Lower lobe of right lung (tissue), 2 donors: ENCODE data around the gene C1D. TPM values are rescaled to one million over a fixed set of nuclear protein-coding genes. Genes with fewer than 3 reads are reported as not detected.
A peak's percentile ranks its signal among the peaks of the same experiment; 100 is the strongest.
"Not testable (repeated sequence)": the region's sequence is repeated elsewhere in the genome, so short reads cannot be mapped to it uniquely, and the experiment has no call there.

Source experiments
- ATAC-seq, 2 donors: fragments of 200-7000 bp; cut with Tn5 transposase; one replicate each; pipeline ENCODE4 v1.9.1; 2020 to 2022; ENCODE audit warnings: mild to moderate bottlenecking in 2 of 2, moderate library complexity in 2 of 2
- DNase-seq: peaks from one replicate; pipeline ENCODE4 v3.0.0-alpha.2; 2020
- H3K27ac ChIP-seq: fragments of 200-600 bp; one replicate; pipeline ENCODE4 v1.8.0; 2022
- H3K27me3 ChIP-seq: fragments of 200-600 bp; one replicate; pipeline ENCODE4 v1.8.0; 2022; ENCODE audit warnings: low read depth
- H3K36me3 ChIP-seq: fragments of 200-600 bp; one replicate; pipeline ENCODE4 v1.8.0; 2022; ENCODE audit warnings: mild to moderate bottlenecking
- H3K4me1 ChIP-seq: fragments of 200-600 bp; one replicate; pipeline ENCODE4 v1.8.0; 2022
- H3K4me3 ChIP-seq: fragments of 200-600 bp; one replicate; pipeline ENCODE4 v1.8.0; 2022; ENCODE audit warnings: mild to moderate bottlenecking
- H3K9me3 ChIP-seq: fragments of 200-600 bp; one replicate; pipeline ENCODE4 v1.8.0; 2022
- intact Hi-C: fragments of 100-400 bp; cut with DNase I; formaldehyde crosslinking; loops from one replicate; pipeline ENCODE4 v1.11.0; 2022
- total RNA-seq: library from RNA; stranded (reverse); fragmentation: NEBNext Ultra II Directional; extraction: Animal tissue kit (Norgen Biotek cat#: 25700); gene quantifications from one replicate; pipeline ENCODE4 v1.2.1, GENCODE V29; 2021
- TF ChIP-seq, protein P1 (sequence below): fragments of 200-600 bp; IDR thresholded peaks from one replicate; pipeline ENCODE4 v1.8.0; 2022; ENCODE audit warnings: antibody characterized with exemption, mild to moderate bottlenecking
- donor health status: DM: no; HTN: yes; CAD: no; lungs with severe emphysema.

Gene C1D
- total RNA-seq, 1 donor from 2014 or later, result 21.5 TPM

DNA sequence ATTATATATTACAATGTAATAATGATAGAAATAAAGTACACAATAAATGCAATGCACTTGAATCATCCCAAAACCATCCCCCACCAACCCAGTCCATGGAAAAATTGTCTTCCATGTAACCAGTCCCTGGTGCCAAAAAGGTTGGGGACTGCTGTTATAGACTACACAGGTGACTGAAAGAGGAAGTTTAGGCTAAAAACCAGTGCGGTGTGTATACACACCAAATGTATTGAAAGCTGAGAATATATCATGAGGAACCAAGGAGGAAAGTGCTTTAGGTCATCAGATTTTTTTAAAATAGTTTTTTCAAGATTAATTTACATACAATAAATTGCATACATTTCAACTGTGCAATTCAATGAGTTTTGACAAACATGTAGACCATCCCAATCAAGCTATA is 20.5 kb upstream of the C1D start:
- intact Hi-C loops, result no loop called here
- H3K27me3 ChIP-seq, result no peaks in the 10 kb centered on the region
- no peak overlapping the region for H3K27ac ChIP-seq
- no peaks in the 10 kb centered on the region for H3K9me3 ChIP-seq
- DNase-seq (no peak), ATAC-seq (no peak)
- TF ChIP-seq, protein P1, sequence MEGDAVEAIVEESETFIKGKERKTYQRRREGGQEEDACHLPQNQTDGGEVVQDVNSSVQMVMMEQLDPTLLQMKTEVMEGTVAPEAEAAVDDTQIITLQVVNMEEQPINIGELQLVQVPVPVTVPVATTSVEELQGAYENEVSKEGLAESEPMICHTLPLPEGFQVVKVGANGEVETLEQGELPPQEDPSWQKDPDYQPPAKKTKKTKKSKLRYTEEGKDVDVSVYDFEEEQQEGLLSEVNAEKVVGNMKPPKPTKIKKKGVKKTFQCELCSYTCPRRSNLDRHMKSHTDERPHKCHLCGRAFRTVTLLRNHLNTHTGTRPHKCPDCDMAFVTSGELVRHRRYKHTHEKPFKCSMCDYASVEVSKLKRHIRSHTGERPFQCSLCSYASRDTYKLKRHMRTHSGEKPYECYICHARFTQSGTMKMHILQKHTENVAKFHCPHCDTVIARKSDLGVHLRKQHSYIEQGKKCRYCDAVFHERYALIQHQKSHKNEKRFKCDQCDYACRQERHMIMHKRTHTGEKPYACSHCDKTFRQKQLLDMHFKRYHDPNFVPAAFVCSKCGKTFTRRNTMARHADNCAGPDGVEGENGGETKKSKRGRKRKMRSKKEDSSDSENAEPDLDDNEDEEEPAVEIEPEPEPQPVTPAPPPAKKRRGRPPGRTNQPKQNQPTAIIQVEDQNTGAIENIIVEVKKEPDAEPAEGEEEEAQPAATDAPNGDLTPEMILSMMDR, result no peak
- H3K4me1 ChIP-seq, result no peaks in the 10 kb centered on the region
- no peaks in the 10 kb centered on the region for H3K36me3 ChIP-seq
- no peak overlapping the region for H3K4me3 ChIP-seq

DNA sequence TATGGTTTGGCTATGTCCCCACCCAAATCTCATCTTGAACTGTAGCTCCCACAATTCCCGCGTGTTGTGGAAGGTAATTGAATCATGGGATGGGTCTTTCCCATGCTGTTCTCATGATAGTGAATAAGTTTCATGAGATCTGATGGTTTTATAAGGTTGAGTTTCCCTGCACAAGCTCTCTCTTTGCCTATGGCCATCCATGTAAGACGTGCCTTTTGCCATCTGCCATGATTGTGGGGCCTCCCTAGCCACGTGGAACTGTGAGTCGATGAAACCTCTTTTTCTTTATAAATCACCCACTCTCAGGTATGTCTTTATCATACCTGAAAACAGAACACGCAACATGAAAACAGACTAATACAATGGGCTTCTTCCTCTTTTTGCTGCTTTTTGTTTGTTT is 11.2 kb upstream of the C1D start:
- Histone ChIP-seq H3K27me3 (no peaks in the 10 kb centered on the region), H3K36me3 (no peaks in the 10 kb centered on the region), H3K4me1 (no peaks in the 10 kb centered on the region), H3K27ac (no peak overlapping the region), H3K4me3 (no peak overlapping the region), H3K9me3 (no peaks in the 10 kb centered on the region)
- ATAC-seq, result no peak
- TF ChIP-seq, protein P1, result no peak
- no peak for DNase-seq
- intact Hi-C loops, result no loop called here

DNA sequence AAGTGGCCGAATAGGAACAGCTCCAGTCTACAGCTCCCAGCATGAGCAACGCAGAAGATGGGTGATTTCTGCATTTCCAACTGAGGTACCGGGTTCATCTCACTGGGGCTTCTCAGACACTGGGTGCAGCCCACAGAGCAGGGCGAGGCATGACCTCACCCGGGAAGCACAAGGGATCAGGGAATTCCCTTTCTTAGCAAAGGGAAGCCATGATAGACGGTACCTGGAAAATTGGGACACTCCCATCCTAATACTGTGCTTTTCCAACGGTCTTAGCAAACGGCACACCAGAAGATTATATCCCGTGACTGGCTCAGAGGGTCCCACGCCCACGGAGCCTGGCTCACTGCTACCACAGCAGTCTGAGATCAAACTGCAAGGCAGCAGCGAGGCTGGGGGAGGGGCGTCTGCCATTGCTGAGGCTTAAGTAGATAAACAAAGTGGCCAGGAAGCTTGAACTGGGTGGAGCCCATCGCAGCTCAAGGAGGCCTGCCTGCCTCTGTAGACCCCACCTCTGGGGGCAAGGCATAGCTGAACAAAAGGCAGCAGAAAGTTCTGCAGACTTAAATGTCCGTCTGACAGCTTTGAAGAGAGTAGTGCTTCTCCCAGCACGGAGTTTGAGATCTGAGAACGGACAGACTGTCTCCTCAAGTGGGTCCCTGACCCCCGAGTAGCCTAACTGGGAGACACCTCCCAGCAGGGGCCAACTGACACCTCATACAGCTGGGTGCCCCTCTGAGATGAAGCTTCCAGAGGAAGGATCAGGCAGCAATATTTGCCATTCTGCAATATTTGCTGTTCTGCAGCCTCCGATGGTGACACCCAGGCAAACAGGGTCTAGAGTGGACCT is 1.2 kb upstream of the C1D start:
- H3K9me3 ChIP-seq, H3K27ac ChIP-seq, H3K27me3 ChIP-seq, intact Hi-C loops, H3K36me3 ChIP-seq, H3K4me3 ChIP-seq: not testable (repeated sequence)
- peaks cover 31% of the 10 kb centered on the region for H3K4me1 ChIP-seq
- ATAC-seq (peak in 1 of 2 donors; percentile 15), DNase-seq (peak; percentile 52)

DNA sequence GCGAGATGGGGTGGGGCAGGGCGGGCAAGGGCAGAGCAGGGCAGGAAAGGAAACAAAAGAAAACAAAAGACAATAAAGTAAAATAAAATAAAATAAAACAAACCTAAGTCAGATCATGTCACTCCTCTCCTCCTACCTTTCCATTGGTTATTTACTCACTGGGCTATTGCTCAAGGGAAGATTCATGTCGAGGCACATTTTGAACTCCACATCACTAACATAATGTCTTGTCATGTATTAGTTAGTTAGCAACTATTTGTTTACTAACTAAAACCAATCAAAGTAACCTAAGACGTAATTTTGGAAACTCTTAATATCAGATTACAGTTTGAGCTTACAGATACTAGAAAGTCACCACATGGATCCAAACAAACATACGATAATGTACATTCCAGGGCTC is 2.2 kb downstream of the C1D start:
- Histone ChIP-seq H3K9me3 (no peaks in the 10 kb centered on the region), H3K4me3 (no peak overlapping the region), H3K4me1 (peaks cover 39% of the 10 kb centered on the region), H3K27me3 (no peaks in the 10 kb centered on the region), H3K36me3 (no peaks in the 10 kb centered on the region), H3K27ac (no peak overlapping the region)
- DNase-seq (no peak), ATAC-seq (no peak)
- intact Hi-C loops, result no loop called here
- TF ChIP-seq, protein P1, result no peak

DNA sequence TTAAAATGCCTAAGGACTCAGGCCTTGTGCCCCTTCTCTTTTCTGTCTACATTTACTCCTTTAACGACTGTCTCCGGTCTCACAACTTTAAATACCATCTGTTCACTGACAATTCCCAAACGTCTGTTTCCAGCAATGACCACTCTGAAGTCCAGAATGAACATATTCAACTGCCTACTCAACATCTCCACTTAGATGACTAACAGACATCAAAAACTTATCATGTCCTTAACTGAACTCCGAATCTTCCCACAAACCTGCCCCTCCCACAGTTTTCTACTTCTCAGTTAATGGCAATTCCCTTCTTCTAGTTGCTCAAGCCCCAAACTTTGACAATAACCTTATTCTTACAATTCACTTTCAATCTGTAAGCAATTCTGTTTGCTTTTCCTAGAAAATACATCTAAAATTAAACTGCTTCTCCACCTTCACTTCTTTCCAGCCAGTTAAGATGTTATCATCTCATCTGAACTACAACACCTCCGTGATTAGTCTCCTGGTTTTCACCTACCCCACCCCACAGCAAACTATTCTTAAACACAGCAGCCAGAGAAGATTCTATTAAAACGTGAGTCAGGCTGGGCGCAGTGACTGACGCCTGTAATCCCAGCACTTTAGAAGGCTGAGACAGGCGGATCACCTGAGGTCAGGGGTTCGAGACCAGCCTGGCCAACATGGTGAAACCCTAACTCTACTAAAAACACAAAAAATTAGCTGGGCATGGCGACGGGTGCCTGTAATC is 2.8 kb downstream of the C1D start:
- no peaks in the 10 kb centered on the region for H3K27me3 ChIP-seq
- TF ChIP-seq, protein P1, result no peak
- no peak for DNase-seq
- no peak overlapping the region for H3K27ac ChIP-seq
- intact Hi-C loops, result no loop called here
- H3K36me3 ChIP-seq, result no peaks in the 10 kb centered on the region
- H3K4me3 ChIP-seq, result no peak overlapping the region
- no peaks in the 10 kb centered on the region for H3K9me3 ChIP-seq
- H3K4me1 ChIP-seq, result peaks cover 39% of the 10 kb centered on the region
- ATAC-seq, result no peak
